ACC112 (cell line): ENCODE results near the gene GSTA2.
"Not testable (repeated sequence)": the region's sequence is repeated elsewhere in the genome, so short reads cannot be mapped to it uniquely, and the experiment has no call there.

Experiments
- H2AFZ ChIP-seq: fragments of 200-600 bp; sonication (generic); one replicate; pipeline ENCODE4 v1.6.0; 2017; ENCODE audit warnings: antibody characterized with exemption, low read length; ENCODE audit not compliant: unreplicated experiment
- H3K27ac ChIP-seq: fragments of 200-600 bp; sonication (generic); 2 replicates; pipeline ENCODE4 v1.5.1; 2014; ENCODE audit warnings: low read depth, mild to moderate bottlenecking, antibody characterized with exemption, low read length, moderate library complexity
- H3K27me3 ChIP-seq: fragments of 200-600 bp; sonication (generic); 2 replicates; pipeline ENCODE4 v1.6.1; 2014; ENCODE audit warnings: mild to moderate bottlenecking, antibody characterized with exemption, low read length, moderate library complexity, mixed read lengths; ENCODE audit not compliant: insufficient read depth
- H3K36me3 ChIP-seq: fragments of 200-600 bp; sonication (generic); 2 replicates; pipeline ENCODE4 v1.6.1; 2016; ENCODE audit warnings: mild to moderate bottlenecking, antibody characterized with exemption, low read length, moderate library complexity, mixed read lengths; ENCODE audit not compliant: insufficient read depth
- H3K4me1 ChIP-seq: fragments of 200-600 bp; sonication (generic); one replicate; pipeline ENCODE4 v1.6.1; 2016; ENCODE audit warnings: low read length, mixed read lengths; ENCODE audit not compliant: insufficient read depth, unreplicated experiment, control insufficient read depth
- H3K4me3 ChIP-seq: fragments of 200-600 bp; sonication (generic); 2 replicates; pipeline ENCODE4 v1.5.1; 2014; ENCODE audit warnings: mild to moderate bottlenecking, low read depth, low read length
- H3K79me2 ChIP-seq: fragments of 200-600 bp; sonication (generic); one replicate; pipeline ENCODE4 v1.6.0; 2016; ENCODE audit warnings: low read length; ENCODE audit not compliant: control insufficient read depth, unreplicated experiment, insufficient read depth

The GSTA2 gene

DNA sequence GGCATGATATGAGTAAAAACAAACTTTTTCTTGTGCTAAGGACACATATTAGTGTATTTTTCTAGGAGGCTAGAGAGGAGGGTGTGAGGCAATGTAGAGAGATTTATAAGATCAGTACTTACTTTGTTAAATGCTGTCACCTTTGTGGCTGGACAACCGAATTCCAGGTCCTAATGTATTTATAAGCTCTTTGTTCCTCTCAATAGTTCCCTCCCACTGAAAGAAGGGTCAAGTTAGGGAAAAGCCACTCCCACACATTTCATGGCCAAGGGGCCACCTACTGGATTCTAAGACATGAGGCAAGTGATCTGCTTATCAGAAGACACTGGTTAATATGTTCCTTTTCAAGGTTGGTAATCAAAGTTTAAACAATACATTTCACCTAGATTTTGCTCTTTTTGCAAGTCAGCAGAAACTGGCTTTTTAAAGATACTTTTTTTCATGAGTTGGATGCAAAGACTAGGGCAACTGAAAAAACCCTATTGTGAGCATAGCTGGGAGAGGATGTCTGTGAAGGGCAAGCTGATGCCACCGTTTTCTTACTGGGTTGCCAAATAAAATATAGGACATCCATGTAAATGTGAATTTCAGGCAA lies at the start of gene GSTA2:
Gene GSTA2, minus strand, starts transcription at position 154 of the 595 bp plus-strand sequence. CDS start 5,528 bp downstream, outside the sequence.
- H3K4me3 ChIP-seq, H3K36me3 ChIP-seq, H3K27ac ChIP-seq, H3K4me1 ChIP-seq, H2AFZ ChIP-seq, H3K79me2 ChIP-seq: not testable (repeated sequence)
- peaks cover 18% of the 10 kb centered on the region for H3K27me3 ChIP-seq

DNA sequence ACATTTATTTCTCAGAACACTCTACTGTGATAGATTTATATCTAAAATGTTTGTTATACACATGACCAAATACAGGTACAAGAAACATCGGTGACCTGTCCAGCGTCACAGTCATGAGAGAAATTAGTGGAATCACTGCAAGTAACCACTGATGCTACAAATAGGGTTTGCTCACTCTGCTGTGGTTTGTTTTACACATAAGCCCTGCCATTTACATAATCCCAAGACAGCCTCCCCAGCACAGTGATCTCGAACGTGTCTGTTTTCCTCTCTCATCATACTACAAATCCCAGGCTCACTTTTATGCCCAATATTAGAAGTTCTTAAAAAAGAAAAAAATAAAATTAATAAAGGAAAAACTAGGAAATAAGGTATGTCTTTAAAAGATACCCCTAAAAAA lies 46.5 kb upstream of the GSTA2 start:
- not testable (repeated sequence) for H3K36me3 ChIP-seq, H2AFZ ChIP-seq, H3K4me3 ChIP-seq, H3K79me2 ChIP-seq, H3K27me3 ChIP-seq, H3K27ac ChIP-seq, H3K4me1 ChIP-seq

DNA sequence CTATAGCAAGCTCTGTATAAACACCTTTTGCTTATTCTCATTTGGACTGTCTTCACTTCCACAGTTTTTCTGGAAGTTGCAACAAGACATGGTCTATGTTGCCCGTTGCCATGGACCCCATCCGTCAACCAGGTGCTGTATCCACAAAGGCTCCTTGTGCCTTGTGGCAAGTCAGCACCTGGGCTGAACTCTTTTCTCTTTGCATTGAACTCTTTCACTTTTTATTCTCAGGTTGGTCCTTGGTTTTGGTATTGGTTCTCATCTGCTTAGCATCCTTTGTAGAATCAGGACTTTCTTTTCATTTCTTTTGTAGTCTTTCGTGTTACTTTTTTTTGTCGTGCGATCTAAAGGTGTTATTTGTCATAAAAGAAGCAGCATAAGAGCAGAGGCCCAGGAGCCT lies 45.4 kb upstream of the GSTA2 start:
- no peak overlapping the region for H2AFZ ChIP-seq
- no peaks in the 10 kb centered on the region for H3K4me1 ChIP-seq
- no peak overlapping the region for H3K27ac ChIP-seq
- H3K27me3 ChIP-seq, result no peaks in the 10 kb centered on the region; the same call in 1 of the 2 replicates
- no peaks in the 10 kb centered on the region for H3K79me2 ChIP-seq
- H3K4me3 ChIP-seq, result no peak overlapping the region
- no peaks in the 10 kb centered on the region for H3K36me3 ChIP-seq

DNA sequence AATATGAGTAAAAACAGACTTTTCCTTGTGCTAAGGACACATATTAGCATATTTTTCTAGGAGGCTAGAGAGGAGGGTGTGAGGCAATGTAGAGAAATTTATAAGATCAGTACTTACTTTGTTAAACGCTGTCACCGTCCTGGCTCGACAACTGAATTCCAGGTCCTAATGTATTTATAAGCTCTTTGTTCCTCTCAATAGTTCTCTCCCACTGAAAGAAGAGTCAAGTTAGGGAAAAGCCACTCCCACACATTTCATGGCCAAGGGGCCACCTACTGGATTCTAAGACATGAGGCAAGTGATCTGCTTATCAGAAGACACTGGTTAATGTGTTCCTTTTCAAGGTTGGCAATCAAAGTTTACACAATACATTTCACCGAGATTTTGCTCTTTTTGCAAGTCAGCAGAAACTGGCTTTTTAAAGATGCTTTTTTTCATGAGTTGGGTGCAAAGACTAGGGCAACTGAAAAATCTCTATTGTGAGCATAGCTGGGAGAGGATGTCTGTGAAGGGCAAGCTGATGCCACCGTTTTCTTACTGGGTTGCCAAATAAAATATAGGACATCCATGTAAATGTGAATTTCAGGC lies 40.5 kb upstream of the GSTA2 start, which contains the start of gene GSTA1:
Gene GSTA1, minus strand, starts transcription at position 149 of the 588 bp plus-strand sequence. CDS start 4,549 bp downstream, outside the sequence.
- H3K27me3 ChIP-seq, result peaks cover 12% of the 10 kb centered on the region; the same call in 1 of the 2 replicates
- not testable (repeated sequence) for H2AFZ ChIP-seq, H3K4me3 ChIP-seq, H3K4me1 ChIP-seq, H3K36me3 ChIP-seq, H3K27ac ChIP-seq, H3K79me2 ChIP-seq

DNA sequence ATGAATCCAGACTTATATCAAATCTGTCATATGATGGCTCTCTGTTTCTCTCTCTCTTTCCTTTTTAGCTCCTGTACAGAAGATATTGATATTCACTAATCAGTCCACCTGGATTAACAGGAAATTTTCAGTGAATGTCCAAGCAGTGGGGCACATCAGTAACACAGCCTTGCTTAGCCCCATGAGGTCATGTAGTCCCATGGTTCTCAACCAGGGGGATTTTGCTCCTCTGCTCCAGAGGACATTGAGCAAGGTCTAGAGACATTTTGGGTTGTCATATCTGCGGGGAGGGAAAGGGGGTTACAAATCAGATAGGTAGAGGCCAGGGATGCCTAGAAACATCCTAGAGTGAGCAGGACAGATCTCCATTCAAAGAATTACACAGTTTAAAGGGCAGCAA lies 39.5 kb upstream of the GSTA2 start:
- no peak overlapping the region for H3K4me3 ChIP-seq
- no peak overlapping the region for H2AFZ ChIP-seq
- H3K27ac ChIP-seq, result no peak overlapping the region
- peaks cover 12% of the 10 kb centered on the region; the same call in 1 of the 2 replicates for H3K27me3 ChIP-seq
- no peaks in the 10 kb centered on the region for H3K4me1 ChIP-seq
- H3K79me2 ChIP-seq, result no peaks in the 10 kb centered on the region
- no peaks in the 10 kb centered on the region for H3K36me3 ChIP-seq

DNA sequence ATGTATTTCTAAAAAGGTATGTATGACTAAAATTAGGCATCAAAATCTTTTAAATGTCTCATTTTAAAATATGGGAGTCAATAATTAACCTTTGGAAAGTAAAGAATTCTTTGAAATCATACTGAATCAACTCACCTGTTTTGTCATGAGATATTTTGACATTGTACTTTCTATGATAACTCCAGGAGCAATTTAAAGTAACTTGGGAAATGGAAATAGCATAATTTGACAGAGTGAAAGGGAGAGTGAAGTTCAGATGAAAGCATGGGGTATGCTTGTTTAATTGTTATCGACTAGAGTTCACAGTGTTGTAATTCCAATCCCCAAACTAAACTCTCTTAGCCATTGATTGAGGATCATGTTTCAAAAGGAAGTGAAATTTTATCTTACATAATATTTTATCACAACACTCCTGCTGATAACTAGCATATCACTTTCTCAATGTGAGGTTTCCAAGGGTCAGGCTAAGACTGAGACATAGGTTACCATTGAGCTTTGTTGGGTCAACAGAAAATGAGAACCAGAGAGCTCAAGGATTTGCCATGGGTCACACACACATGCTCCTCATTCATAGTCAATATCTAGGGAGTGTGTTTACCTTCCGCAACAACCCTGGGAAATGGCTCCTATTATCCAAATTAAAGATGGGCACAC lies 38.0 kb upstream of the GSTA2 start:
- Histone ChIP-seq H3K79me2 (no peaks in the 10 kb centered on the region), H3K36me3 (no peaks in the 10 kb centered on the region), H3K4me1 (no peaks in the 10 kb centered on the region), H3K4me3 (no peak overlapping the region), H3K27me3 (peaks cover 12% of the 10 kb centered on the region; the same call in 1 of the 2 replicates), H2AFZ (no peak overlapping the region), H3K27ac (no peak overlapping the region)

DNA sequence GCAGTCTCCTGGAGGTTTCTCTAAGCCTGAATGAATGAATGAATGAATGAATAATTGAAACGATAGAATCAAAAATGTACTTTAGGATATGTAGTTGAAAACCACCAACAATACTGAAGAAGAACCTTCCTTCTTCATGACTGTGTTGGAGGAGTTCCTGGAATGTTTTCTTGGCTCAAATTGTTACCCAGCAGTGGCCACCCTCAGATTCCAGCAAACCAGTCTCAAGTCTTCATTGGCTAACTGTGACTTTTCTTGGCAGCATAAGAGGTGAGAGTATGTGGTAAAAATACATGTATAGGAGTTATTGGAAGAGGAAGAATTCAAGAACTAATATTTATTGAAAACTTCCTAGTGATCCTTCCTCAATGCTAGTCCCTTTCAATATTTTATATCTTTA lies 36.0 kb upstream of the GSTA2 start:
- H3K4me3 ChIP-seq, H2AFZ ChIP-seq, H3K79me2 ChIP-seq, H3K36me3 ChIP-seq, H3K4me1 ChIP-seq, H3K27ac ChIP-seq: not testable (repeated sequence)
- peaks cover 12% of the 10 kb centered on the region; the same call in 1 of the 2 replicates for H3K27me3 ChIP-seq

DNA sequence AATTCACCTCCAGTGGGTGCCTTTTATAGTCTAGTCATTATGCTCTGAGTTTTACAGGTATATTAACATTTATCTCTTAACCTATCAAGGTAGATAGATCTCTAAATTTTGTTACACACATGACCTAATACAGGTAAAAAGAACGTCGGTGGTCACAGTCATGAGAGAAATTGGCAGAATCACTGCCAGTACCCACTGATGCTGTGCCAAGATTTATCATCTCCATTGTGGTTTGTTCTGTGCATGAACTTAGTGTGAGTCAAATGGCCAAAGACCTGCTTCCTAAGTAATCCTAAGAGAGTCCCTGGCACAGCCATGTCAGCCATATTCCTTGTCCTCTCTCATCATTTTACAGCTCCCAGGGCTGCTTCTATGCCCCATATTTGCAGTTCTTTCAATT lies 31.1 kb upstream of the GSTA2 start:
- not testable (repeated sequence) for H3K4me1 ChIP-seq, H3K4me3 ChIP-seq, H3K27ac ChIP-seq, H3K36me3 ChIP-seq, H2AFZ ChIP-seq, H3K27me3 ChIP-seq, H3K79me2 ChIP-seq

DNA sequence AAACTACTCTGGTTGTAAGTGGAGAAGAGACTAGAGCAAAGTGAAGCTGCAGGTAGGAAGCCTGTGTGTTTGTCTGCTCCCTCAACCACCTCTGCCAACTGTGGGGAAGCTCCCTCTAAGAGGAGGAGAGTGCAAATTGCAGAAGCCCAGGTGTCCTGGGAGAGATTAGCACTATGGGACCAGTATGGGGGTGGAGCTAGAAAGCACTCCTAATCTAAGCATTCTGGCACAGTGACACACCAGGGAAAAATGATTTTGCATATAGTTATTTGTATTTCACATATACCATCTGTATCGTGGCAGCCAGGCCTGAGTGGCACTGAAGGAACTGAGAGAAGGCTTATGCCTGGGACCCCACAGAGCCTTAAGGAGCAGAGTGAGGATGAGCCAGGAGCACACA lies 27.6 kb upstream of the GSTA2 start:
- no peak overlapping the region for H3K4me3 ChIP-seq
- H3K79me2 ChIP-seq, result no peaks in the 10 kb centered on the region
- no peaks in the 10 kb centered on the region for H3K36me3 ChIP-seq
- H3K4me1 ChIP-seq, result no peaks in the 10 kb centered on the region
- no peak overlapping the region for H3K27ac ChIP-seq
- no peak overlapping the region for H2AFZ ChIP-seq
- peaks cover 10% of the 10 kb centered on the region; the same call in 1 of the 2 replicates for H3K27me3 ChIP-seq

DNA sequence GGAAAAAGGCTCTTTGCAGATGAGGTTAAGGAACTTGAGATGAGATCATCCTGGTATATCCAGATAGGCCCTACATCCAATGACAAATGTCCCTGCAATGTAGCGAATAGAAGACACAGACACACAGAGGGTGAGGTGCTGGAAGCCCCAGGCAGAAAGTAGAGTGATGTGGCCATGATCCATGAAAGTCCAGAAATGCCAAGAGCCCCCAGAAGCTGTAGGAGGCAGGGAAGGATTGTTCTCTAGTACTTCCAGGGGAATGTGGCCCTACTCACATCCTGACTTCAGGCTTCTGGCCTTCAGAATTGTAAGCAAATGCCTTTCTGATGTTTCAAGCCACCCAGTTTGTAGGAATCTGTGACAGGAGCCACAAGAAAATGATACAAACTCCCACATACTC lies 26.4 kb upstream of the GSTA2 start:
- not testable (repeated sequence) for H2AFZ ChIP-seq, H3K4me1 ChIP-seq, H3K4me3 ChIP-seq, H3K79me2 ChIP-seq, H3K36me3 ChIP-seq, H3K27me3 ChIP-seq, H3K27ac ChIP-seq

DNA sequence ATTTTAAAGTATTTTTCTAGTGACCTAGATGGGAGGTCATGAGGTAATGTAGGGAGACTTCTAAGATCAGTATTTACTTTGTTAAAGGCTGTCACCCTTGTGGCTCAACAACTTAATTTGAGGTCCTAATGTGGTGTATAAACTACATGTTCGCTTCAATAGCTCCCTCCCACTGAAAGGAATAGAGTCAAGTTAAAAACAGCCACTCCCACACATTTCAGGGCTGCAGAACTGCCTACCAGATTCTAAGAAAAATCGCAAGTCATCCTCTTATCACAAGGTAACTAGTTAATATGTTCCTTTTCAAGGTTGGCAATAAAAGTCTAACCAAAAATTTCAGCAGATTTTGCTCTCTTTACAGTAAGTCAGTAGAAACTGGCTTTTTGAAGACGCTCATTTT lies 25.2 kb upstream of the GSTA2 start:
- Histone ChIP-seq H3K4me1 (no peaks in the 10 kb centered on the region), H3K79me2 (no peaks in the 10 kb centered on the region), H3K27me3 (peaks cover 6% of the 10 kb centered on the region; the same call in 1 of the 2 replicates), H3K4me3 (no peak overlapping the region), H3K36me3 (no peaks in the 10 kb centered on the region), H3K27ac (no peak overlapping the region), H2AFZ (no peak overlapping the region)
